ENCODE data around the gene C1QTNF7. TPM values are rescaled to one million over a fixed set of nuclear protein-coding genes. Genes with fewer than 3 reads are reported as not detected.

C1QTNF7 gene
- total RNA-seq, 1 donor from 2014 or later = not detected

GRCh38 chr4:15438939-15439524 lies 11.2 kb downstream of the C1QTNF7 start:
- ChIA-PET POLR2A (no interaction called here), CTCF (no interaction called here)
- DNase-seq (no peak), ATAC-seq (ENCODE audit: low read depth) (no peak)
- intact Hi-C loops (cut with micrococcal nuclease) = no loop called here
- Mint-ChIP-seq H3K9me3 (no peaks in the 10 kb centered on the region), H3K4me3 (no peak overlapping the region), H3K36me3 (ENCODE audit: low read depth) (no peaks in the 10 kb centered on the region), H3K4me1 (no peaks in the 10 kb centered on the region), H3K27me3 (peaks cover 6% of the 10 kb centered on the region), H3K27ac (no peak overlapping the region)
- no peak for TF ChIP-seq CTCF (IDR thresholded peaks at IDR 0.05)

- no peaks in the 10 kb centered on the region for H3K4me1 Mint-ChIP-seq
- H3K36me3 Mint-ChIP-seq (ENCODE audit: low read depth) = no peaks in the 10 kb centered on the region
- no peak for DNase-seq
- TF ChIP-seq CTCF (IDR thresholded peaks at IDR 0.05) = no peak
- H3K27ac Mint-ChIP-seq = no peak overlapping the region
- H3K9me3 Mint-ChIP-seq = no peaks in the 10 kb centered on the region
- ChIA-PET POLR2A (no interaction called here), CTCF (no interaction called here)
- ATAC-seq (ENCODE audit: low read depth) = no peak
- peaks cover 2% of the 10 kb centered on the region for H3K27me3 Mint-ChIP-seq
- H3K4me3 Mint-ChIP-seq = no peak overlapping the region
- intact Hi-C loops (cut with micrococcal nuclease) = no loop called here
These were observed 15.7 kb downstream of the C1QTNF7 start for GRCh38 chr4:15443371-15444160.

- intact Hi-C loops (cut with micrococcal nuclease) = no loop called here
- Mint-ChIP-seq H3K36me3 (ENCODE audit: low read depth) (no peaks in the 10 kb centered on the region), H3K27me3 (peaks cover 2% of the 10 kb centered on the region), H3K4me3 (no peak overlapping the region), H3K4me1 (no peaks in the 10 kb centered on the region), H3K27ac (no peak overlapping the region), H3K9me3 (no peaks in the 10 kb centered on the region)
- POLR2A ChIA-PET = no interaction called here
- no peak for TF ChIP-seq CTCF (IDR thresholded peaks at IDR 0.05)
- DNase-seq (no peak), ATAC-seq (ENCODE audit: low read depth) (no peak)
- CTCF ChIA-PET = interaction anchor here (1.7 kb wide), 1 partner anchor 13 kb away, joined by 4 read pairs; no protein-coding TSS in a partner anchor
These were observed 16.4 kb downstream of the C1QTNF7 start for GRCh38 chr4:15444276-15444675.

- no peak for TF ChIP-seq CTCF (IDR thresholded peaks at IDR 0.05)
- Mint-ChIP-seq H3K9me3 (no peaks in the 10 kb centered on the region), H3K27me3 (peaks cover 2% of the 10 kb centered on the region), H3K27ac (no peak overlapping the region), H3K4me1 (no peaks in the 10 kb centered on the region), H3K4me3 (no peak overlapping the region), H3K36me3 (ENCODE audit: low read depth) (no peaks in the 10 kb centered on the region)
- intact Hi-C loops (cut with micrococcal nuclease) = no loop called here
- no peak for ATAC-seq (ENCODE audit: low read depth)
- no peak for DNase-seq
- ChIA-PET CTCF (interaction anchor here (1.7 kb wide), 1 partner anchor 13 kb away, joined by 4 read pairs; no protein-coding TSS in a partner anchor), POLR2A (no interaction called here)
These were observed 17.2 kb downstream of the C1QTNF7 start for GRCh38 chr4:15444879-15445547.
